Stimulated activated memory B cell treated with anti-CD40 and anti-IgM and Interleukin-4, amounts not matched to agents 10 μg/mL and 1 μg/mL and 100 μg/mL, for 72 hours (primary cell): ENCODE data around the gene BCL2L14.

Source experiments
- ATAC-seq: fragments of 150-1000 bp; cut with Tn5 transposase; 2 replicates; pipeline ENCODE4 v1.10.0; 2021
- H3K27ac Mint-ChIP-seq: one replicate; pipeline ENCODE4 v1.8.0; 2022; ENCODE audit warnings: mild to moderate bottlenecking, mixed read lengths
- H3K27me3 Mint-ChIP-seq: one replicate; pipeline ENCODE4 v1.8.0; 2022; ENCODE audit warnings: mixed read lengths
- H3K36me3 Mint-ChIP-seq: one replicate; pipeline ENCODE4 v1.8.0; 2022; ENCODE audit warnings: mixed read lengths
- H3K4me1 Mint-ChIP-seq: one replicate; pipeline ENCODE4 v1.8.0; 2022; ENCODE audit warnings: mixed read lengths
- H3K4me3 Mint-ChIP-seq: one replicate; pipeline ENCODE4 v1.8.0; 2022; ENCODE audit warnings: mild to moderate bottlenecking, moderate library complexity, mixed read lengths
- H3K9me3 Mint-ChIP-seq: one replicate; pipeline ENCODE4 v1.8.0; 2022; ENCODE audit warnings: mixed read lengths

Gene BCL2L14

DNA sequence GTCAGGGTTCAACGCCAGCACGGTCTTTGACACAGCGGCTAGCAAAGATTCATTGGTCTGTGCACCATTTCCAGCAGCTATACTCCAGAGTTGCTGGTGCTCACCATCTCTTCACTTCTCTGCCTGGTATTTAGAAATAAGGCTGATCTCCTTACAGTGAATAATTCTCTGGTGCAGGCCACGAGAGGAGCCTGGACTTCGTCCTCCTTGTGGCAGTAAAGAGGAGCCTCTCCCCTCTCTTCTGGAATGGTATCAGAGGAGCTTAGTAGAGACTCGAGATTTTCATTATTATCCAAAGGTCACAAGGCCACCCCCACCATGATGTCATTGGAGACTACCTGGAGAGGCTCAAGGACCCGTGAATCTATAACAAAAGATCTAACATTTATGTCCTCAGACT, 30.8 kb upstream of the BCL2L14 start:
- H3K27ac Mint-ChIP-seq: no peak overlapping the region
- H3K27me3 Mint-ChIP-seq: peaks cover 22% of the 10 kb centered on the region
- no peak for ATAC-seq
- no peaks in the 10 kb centered on the region for H3K36me3 Mint-ChIP-seq
- H3K4me3 Mint-ChIP-seq: no peak overlapping the region
- no peaks in the 10 kb centered on the region for H3K9me3 Mint-ChIP-seq
- H3K4me1 Mint-ChIP-seq: no peaks in the 10 kb centered on the region

- no peaks in the 10 kb centered on the region for H3K36me3 Mint-ChIP-seq
- H3K4me1 Mint-ChIP-seq: no peaks in the 10 kb centered on the region
- ATAC-seq: no peak
These were observed 24.3 kb upstream of the BCL2L14 start for GRCh38 chr12:12046401-12046800.

GRCh38 chr12:12047682-12048081, 23.1 kb upstream of the BCL2L14 start:
- Mint-ChIP-seq H3K27ac (no peak overlapping the region), H3K36me3 (no peaks in the 10 kb centered on the region), H3K4me1 (no peaks in the 10 kb centered on the region), H3K4me3 (no peak overlapping the region), H3K9me3 (no peaks in the 10 kb centered on the region), H3K27me3 (no peaks in the 10 kb centered on the region)
- peak; percentile 32 for ATAC-seq

More at GRCh38 chr12:12046401-12046800, 24.3 kb upstream of the BCL2L14 start:
- Mint-ChIP-seq H3K9me3 (no peaks in the 10 kb centered on the region), H3K4me3 (no peak overlapping the region), H3K27ac (no peak overlapping the region), H3K27me3 (no peaks in the 10 kb centered on the region)

DNA sequence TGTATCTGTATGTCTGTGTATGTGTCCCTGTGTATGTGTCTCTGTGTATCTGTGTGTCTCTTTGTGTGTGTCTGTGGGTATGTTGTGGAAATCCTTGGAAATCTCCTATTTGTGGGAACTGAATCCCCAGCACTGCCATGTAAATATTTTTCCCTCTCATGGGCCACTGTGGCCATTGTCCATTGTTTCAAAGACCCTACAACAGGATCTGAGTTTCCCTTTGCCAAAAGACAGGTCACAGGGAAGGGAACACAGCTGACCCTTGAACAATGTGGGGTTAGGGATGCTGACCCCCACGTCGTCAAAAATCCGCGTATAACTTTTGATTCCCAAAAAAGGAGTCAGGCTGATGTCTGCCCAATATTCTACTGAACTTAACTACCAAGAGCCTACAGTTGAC, 22.5 kb upstream of the BCL2L14 start:
- H3K4me1 Mint-ChIP-seq: no peaks in the 10 kb centered on the region
- no peak overlapping the region for H3K27ac Mint-ChIP-seq
- H3K36me3 Mint-ChIP-seq: no peaks in the 10 kb centered on the region
- H3K9me3 Mint-ChIP-seq: no peaks in the 10 kb centered on the region
- no peaks in the 10 kb centered on the region for H3K27me3 Mint-ChIP-seq
- H3K4me3 Mint-ChIP-seq: no peak overlapping the region
- ATAC-seq: no peak

DNA sequence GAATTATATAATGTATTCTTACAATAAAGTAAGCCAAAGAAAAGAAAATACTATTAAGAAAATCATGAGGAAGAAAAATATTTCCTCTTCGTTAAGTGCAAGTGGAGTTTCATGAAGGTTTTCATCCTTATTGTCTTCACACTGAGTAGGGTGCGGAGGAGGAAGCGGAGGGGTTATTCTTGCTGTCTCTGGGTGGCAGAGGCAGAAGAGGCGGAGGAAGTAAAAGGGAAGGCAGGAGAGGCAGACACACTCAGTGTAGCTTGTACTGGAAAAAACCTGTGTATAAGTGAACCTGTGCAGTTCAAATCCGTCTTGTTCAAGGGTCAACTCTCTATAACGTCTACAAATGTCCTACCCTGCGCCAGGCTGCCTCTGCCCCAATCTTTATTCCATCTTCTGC, 22.0 kb upstream of the BCL2L14 start:
- Mint-ChIP-seq H3K4me1 (no peaks in the 10 kb centered on the region), H3K27me3 (no peaks in the 10 kb centered on the region), H3K36me3 (no peaks in the 10 kb centered on the region), H3K4me3 (no peak overlapping the region), H3K27ac (no peak overlapping the region), H3K9me3 (no peaks in the 10 kb centered on the region)
- ATAC-seq: no peak

DNA sequence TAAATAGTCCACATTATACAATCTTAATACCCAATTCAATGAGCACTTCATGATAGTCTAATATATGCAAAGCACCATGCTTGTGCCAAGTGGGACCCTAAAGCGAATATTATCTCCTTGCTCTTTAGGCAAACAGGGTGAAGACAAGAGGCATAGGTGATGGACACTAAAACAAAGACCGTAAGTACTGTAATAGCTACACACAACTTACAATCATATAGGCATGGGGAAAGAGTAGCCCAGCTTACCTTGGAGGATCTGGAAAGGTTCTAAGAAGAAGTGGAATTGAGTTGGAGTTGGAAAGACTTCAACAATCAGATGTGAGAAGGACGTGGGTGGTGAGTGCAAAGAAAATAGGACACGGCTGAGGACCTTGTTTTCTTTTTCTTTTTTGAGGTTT, 19.1 kb upstream of the BCL2L14 start:
- ATAC-seq: no peak
- Mint-ChIP-seq H3K4me3 (no peak overlapping the region), H3K27me3 (no peaks in the 10 kb centered on the region), H3K27ac (no peak overlapping the region), H3K9me3 (no peaks in the 10 kb centered on the region), H3K36me3 (no peaks in the 10 kb centered on the region), H3K4me1 (no peaks in the 10 kb centered on the region)

DNA sequence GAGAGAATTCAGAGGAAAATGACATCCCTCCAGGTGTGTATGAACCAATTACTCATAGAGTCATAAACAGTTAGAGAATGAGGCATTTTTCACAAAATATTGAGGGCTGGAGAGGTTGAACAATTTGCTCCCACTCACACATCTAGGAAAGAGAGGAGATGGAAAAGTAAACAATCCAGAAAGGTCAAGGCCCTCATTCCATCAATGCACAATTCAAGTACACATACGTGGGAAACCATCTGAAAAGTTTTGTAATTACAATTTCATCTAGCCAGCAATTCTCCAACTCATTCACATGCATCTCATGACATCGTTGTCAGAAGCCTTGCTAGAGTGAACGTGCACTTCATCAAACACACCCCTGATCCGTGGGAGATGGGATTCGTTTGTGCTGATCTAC, 15.7 kb upstream of the BCL2L14 start:
- Mint-ChIP-seq H3K4me3 (no peak overlapping the region), H3K36me3 (no peaks in the 10 kb centered on the region), H3K27ac (no peak overlapping the region)

DNA sequence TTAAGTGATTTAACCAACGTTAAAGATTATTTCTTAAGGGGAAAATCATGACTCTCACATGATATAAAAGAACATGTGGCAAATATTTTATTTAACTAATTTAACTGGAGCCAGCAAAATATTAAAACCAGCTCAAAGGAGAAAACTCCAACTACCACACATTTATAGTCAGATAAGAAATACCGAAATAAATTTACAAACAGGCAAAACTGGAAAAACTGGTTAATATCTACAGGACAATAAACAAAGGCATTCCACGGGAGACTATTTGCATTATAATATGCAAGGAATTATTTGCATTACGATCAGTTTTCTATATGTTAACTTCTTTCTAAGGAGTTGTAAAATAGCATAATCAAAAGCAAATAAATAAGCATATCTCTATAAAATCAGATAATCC, 13.8 kb upstream of the BCL2L14 start:
- H3K9me3 Mint-ChIP-seq: no peaks in the 10 kb centered on the region
- no peaks in the 10 kb centered on the region for H3K36me3 Mint-ChIP-seq
- H3K4me3 Mint-ChIP-seq: no peak overlapping the region
- H3K4me1 Mint-ChIP-seq: no peaks in the 10 kb centered on the region
- peaks cover 16% of the 10 kb centered on the region for H3K27me3 Mint-ChIP-seq
- H3K27ac Mint-ChIP-seq: no peak overlapping the region
- ATAC-seq: no peak

More for the DNA sequence above, 15.7 kb upstream of the BCL2L14 start:
- Mint-ChIP-seq H3K27me3 (peaks cover 16% of the 10 kb centered on the region), H3K9me3 (no peaks in the 10 kb centered on the region), H3K4me1 (no peaks in the 10 kb centered on the region)
- ATAC-seq: no peak

- no peak overlapping the region for H3K4me3 Mint-ChIP-seq
- no peaks in the 10 kb centered on the region for H3K9me3 Mint-ChIP-seq
- ATAC-seq: no peak
- H3K27ac Mint-ChIP-seq: no peak overlapping the region
- no peaks in the 10 kb centered on the region for H3K36me3 Mint-ChIP-seq
- no peaks in the 10 kb centered on the region for H3K4me1 Mint-ChIP-seq
- peaks cover 18% of the 10 kb centered on the region for H3K27me3 Mint-ChIP-seq
These were observed 6.1 kb upstream of the BCL2L14 start for GRCh38 chr12:12064596-12064995.

DNA sequence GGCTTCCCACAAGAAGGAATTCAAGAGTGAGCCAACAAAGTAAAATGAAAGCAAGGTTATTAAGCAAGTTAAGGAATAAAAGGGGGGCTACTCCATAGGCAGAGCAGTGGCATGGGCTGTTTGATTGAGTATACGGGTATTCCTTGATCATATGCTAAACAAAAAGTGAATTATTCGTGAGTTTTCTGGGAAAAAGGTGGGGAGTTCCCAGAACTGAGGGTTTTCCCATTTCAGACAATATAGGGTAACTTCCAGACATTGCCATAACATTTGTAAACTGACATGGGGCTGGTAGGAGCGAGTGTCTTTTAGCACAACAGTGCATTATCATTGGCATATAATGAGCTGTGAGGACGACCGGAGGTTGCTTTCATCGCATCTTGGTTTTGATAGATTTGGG, 2.0 kb upstream of the BCL2L14 start:
- Mint-ChIP-seq H3K4me3 (no peak overlapping the region), H3K4me1 (peaks cover 22% of the 10 kb centered on the region), H3K27ac (no peak overlapping the region), H3K9me3 (no peaks in the 10 kb centered on the region), H3K36me3 (no peaks in the 10 kb centered on the region), H3K27me3 (peaks cover 14% of the 10 kb centered on the region)
- no peak for ATAC-seq

DNA sequence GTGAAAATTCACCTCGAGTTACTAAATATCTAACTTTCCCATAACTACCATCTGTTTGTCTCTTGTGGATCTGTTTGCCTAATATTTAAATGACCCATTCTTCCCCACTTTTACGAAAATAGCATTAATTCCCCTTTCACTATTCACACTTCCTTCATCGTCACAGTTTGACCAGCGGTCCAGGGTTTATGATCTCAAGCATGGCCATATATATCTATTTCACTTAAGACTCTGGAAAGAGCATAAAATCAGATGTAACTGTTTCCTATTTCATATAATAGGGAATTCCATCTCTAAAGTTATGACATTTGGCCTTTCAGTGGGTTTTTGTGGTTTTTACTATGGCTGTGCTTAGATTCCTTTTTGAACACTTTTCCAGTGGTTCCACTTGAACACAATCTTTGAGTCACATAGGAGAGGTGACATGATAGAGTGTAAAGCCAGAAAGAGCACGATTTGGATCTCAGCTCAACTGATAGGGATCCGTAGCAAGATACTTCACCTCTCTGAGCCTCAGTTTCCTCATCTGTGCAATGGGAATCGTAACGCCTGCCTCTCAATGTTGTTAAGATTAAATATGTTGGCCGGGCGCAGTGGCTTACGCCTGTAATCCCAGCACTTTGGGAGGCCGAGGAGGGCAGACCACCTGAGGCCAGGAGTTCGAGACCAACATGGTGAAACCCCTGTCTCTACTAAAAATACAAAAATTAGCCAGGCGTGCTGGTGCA, 754 bp upstream of the BCL2L14 start:
- no peak overlapping the region for H3K27ac Mint-ChIP-seq
- no peak overlapping the region for H3K4me3 Mint-ChIP-seq
- H3K36me3 Mint-ChIP-seq: no peaks in the 10 kb centered on the region
- H3K9me3 Mint-ChIP-seq: no peaks in the 10 kb centered on the region
- peaks cover 22% of the 10 kb centered on the region for H3K4me1 Mint-ChIP-seq
- no peak for ATAC-seq
- H3K27me3 Mint-ChIP-seq: peaks cover 14% of the 10 kb centered on the region

GRCh38 chr12:12072064-12072760, 1.5 kb downstream of the BCL2L14 start:
- Mint-ChIP-seq H3K4me1 (peaks cover 22% of the 10 kb centered on the region), H3K9me3 (no peaks in the 10 kb centered on the region), H3K27me3 (peaks cover 21% of the 10 kb centered on the region), H3K4me3 (peak overlapping the region; percentile 41), H3K36me3 (no peaks in the 10 kb centered on the region), H3K27ac (peak overlapping the region; percentile 63)
- peak; percentile 74 for ATAC-seq

DNA sequence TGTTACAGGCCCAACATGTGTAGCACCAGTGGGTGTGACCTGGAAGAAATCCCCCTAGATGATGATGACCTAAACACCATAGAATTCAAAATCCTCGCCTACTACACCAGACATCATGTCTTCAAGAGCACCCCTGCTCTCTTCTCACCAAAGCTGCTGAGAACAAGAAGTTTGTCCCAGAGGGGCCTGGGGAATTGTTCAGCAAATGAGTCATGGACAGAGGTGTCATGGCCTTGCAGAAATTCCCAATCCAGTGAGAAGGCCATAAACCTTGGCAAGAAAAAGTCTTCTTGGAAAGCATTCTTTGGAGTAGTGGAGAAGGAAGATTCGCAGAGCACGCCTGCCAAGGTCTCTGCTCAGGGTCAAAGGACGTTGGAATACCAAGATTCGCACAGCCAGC, 8.6 kb downstream of the BCL2L14 start:
- no peaks in the 10 kb centered on the region for H3K4me1 Mint-ChIP-seq
- no peak overlapping the region for H3K4me3 Mint-ChIP-seq
- ATAC-seq: no peak
- peaks cover 7% of the 10 kb centered on the region for H3K27me3 Mint-ChIP-seq
- H3K27ac Mint-ChIP-seq: no peak overlapping the region
- H3K36me3 Mint-ChIP-seq: no peaks in the 10 kb centered on the region
- H3K9me3 Mint-ChIP-seq: no peaks in the 10 kb centered on the region

GRCh38 chr12:12081836-12082497, 11.2 kb downstream of the BCL2L14 start:
- no peaks in the 10 kb centered on the region for H3K9me3 Mint-ChIP-seq
- H3K4me1 Mint-ChIP-seq: no peaks in the 10 kb centered on the region
- H3K4me3 Mint-ChIP-seq: no peak overlapping the region
- H3K36me3 Mint-ChIP-seq: no peaks in the 10 kb centered on the region
- ATAC-seq: no peak
- peaks cover 2% of the 10 kb centered on the region for H3K27me3 Mint-ChIP-seq
- H3K27ac Mint-ChIP-seq: no peak overlapping the region

GRCh38 chr12:12083688-12084087, 12.9 kb downstream of the BCL2L14 start:
- H3K4me1 Mint-ChIP-seq: no peaks in the 10 kb centered on the region
- H3K36me3 Mint-ChIP-seq: no peaks in the 10 kb centered on the region
- no peak overlapping the region for H3K27ac Mint-ChIP-seq
- H3K9me3 Mint-ChIP-seq: no peaks in the 10 kb centered on the region
- H3K27me3 Mint-ChIP-seq: peaks cover 17% of the 10 kb centered on the region
- H3K4me3 Mint-ChIP-seq: no peak overlapping the region
- no peak for ATAC-seq

GRCh38 chr12:12086362-12086761, 15.6 kb downstream of the BCL2L14 start:
- H3K36me3 Mint-ChIP-seq: no peaks in the 10 kb centered on the region
- no peaks in the 10 kb centered on the region for H3K9me3 Mint-ChIP-seq
- no peaks in the 10 kb centered on the region for H3K4me1 Mint-ChIP-seq
- ATAC-seq: no peak
- H3K27ac Mint-ChIP-seq: no peak overlapping the region
- no peak overlapping the region for H3K4me3 Mint-ChIP-seq
- peaks cover 24% of the 10 kb centered on the region for H3K27me3 Mint-ChIP-seq
